Astrocyte of the cerebellum (primary cell): ENCODE data around the gene SCGB1D1.

Source experiments
- DNase-seq: peaks from one replicate; pipeline ENCODE4 v3.0.0-alpha.2; 2011; ENCODE audit warnings: low read depth
- H3K4me3 ChIP-seq: 2 replicates; pipeline ENCODE4 v1.5.1; 2011; ENCODE audit warnings: mild to moderate bottlenecking, low read depth, low read length, moderate library complexity
- in situ Hi-C: cut with HindIII; loops from 2 replicates; pipeline ENCODE4 v1.10.0; 2017; ENCODE audit warnings: low sequenced_read_pairs
- TF ChIP-seq, protein P1 (sequence below): IDR thresholded peaks from 2 replicates; pipeline ENCODE4 v1.5.1; 2012; ENCODE audit warnings: low read length, low read depth, moderate library complexity, mild to moderate bottlenecking; ENCODE audit errors: missing control alignments

Gene SCGB1D1

DNA sequence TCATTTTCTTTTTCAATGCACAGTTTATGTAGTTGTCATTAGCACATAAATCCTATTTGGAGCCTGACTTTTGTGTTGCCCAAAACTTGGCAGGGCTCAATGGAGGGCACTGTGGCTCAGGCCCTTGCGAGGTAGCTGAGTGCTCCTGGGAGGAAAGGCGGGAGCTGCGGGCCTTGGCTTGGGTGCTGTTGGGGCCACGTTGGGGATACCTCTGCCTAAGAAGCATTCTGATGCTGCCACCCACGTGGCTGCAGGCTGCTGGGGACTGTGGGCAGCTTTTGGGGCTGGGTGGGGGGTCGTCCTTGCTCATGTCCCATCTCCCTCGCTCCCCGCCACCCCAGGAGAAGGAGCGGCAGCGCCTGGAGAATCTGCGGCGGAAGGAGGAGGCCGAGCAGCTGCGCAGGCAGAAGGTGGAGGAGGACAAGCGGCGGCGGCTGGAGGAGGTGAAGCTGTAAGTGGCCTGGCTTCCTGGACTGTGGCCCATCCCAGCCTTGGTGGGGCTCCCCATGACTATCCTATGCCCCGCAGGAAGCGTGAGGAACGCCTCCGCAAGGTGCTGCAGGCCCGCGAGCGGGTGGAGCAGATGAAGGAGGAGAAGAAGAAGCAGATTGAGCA lies 45.3 kb upstream of the SCGB1D1 start:
- no peak overlapping the region for H3K4me3 ChIP-seq
- no peak for DNase-seq
- TF ChIP-seq, protein P1, sequence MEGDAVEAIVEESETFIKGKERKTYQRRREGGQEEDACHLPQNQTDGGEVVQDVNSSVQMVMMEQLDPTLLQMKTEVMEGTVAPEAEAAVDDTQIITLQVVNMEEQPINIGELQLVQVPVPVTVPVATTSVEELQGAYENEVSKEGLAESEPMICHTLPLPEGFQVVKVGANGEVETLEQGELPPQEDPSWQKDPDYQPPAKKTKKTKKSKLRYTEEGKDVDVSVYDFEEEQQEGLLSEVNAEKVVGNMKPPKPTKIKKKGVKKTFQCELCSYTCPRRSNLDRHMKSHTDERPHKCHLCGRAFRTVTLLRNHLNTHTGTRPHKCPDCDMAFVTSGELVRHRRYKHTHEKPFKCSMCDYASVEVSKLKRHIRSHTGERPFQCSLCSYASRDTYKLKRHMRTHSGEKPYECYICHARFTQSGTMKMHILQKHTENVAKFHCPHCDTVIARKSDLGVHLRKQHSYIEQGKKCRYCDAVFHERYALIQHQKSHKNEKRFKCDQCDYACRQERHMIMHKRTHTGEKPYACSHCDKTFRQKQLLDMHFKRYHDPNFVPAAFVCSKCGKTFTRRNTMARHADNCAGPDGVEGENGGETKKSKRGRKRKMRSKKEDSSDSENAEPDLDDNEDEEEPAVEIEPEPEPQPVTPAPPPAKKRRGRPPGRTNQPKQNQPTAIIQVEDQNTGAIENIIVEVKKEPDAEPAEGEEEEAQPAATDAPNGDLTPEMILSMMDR: no peak
- in situ Hi-C loops: no loop called here

DNA sequence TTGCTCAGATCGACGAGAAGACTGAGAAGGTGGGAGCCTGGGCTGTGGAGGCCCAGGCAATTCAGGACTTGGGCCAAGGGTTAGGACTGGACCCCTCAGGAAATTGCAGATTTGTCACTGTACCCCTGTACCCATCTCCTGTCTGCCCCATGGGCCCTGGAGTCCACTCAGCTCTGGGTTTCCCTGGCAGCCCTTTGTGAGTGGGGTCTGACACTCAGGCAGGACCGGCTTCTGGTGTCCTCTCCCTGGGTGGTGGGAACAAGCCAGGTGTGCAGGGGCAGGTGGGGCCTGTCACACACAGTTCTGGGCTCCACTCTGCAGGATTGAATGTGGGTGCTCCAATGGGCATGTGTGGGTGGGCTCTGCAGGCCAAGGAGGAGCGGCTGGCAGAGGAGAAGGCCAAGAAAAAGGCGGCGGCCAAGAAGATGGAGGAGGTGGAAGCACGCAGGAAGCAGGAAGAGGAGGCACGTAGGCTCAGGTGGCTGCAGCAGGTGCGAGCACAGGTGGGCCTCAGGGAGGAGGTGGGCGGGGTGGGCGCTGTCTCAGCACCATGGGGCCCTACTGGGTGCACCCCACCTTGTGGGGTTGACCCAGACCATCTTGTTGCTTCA lies 44.6 kb upstream of the SCGB1D1 start:
- no peak for DNase-seq
- in situ Hi-C loops: no loop called here
- TF ChIP-seq, protein P1: no peak
- no peak overlapping the region for H3K4me3 ChIP-seq

DNA sequence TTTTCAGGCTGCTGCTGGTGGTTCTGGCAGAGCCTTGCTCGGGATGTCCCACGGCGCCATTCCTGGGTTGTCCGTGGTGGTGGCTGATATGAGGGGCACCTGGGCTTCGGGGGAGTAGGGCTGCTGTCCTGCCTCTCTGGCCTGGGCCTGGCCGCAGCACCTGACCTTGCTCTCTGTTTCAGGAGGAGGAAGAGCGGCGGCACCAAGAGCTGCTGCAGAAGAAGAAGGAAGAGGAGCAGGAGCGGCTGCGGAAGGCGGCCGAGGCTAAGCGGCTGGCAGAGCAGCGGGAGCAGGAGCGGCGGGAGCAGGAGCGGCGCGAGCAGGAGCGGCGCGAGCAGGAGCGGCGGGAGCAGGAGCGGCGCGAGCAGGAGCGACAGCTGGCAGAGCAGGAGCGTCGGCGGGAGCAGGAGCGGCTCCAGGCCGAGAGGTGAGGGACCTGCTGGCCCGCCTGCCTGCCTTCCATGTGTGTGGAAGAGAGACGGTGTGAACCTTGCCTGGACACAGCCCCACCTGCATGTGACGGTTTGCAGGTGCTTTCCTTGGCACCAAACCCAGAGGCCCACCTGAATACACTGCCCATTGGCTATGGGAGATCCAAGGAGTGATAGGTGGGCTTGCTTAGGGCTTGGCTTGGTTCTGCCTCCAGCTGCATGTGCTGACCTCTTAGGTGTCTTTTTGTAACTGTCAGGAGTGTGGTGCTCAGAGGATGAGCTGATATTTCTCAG lies 43.4 kb upstream of the SCGB1D1 start:
- DNase-seq: no peak
- no peak overlapping the region for H3K4me3 ChIP-seq
- TF ChIP-seq, protein P1: no peak
- in situ Hi-C loops: no loop called here

DNA sequence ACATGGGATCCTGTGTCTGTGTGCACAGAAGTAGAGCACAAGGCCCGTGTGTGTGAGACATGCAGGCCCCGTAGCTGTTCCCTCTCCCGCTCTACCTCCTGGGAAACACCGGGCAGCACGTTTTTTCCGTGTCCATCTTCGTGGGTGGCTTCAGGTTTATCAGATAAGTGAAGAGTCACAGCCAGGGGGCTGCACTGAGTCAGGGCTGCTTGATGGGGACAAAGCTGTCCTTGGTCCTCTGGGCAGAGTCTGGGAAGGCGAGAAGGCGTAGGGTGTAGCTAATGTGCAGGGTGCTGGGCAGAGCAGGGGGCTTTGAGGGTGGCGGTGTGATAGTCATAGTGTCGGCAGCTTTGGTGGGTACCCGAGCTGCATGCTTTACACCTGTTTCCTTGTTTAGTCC lies 42.5 kb upstream of the SCGB1D1 start:
- no peak for DNase-seq
- in situ Hi-C loops: no loop called here
- TF ChIP-seq, protein P1: no peak
- no peak overlapping the region for H3K4me3 ChIP-seq

DNA sequence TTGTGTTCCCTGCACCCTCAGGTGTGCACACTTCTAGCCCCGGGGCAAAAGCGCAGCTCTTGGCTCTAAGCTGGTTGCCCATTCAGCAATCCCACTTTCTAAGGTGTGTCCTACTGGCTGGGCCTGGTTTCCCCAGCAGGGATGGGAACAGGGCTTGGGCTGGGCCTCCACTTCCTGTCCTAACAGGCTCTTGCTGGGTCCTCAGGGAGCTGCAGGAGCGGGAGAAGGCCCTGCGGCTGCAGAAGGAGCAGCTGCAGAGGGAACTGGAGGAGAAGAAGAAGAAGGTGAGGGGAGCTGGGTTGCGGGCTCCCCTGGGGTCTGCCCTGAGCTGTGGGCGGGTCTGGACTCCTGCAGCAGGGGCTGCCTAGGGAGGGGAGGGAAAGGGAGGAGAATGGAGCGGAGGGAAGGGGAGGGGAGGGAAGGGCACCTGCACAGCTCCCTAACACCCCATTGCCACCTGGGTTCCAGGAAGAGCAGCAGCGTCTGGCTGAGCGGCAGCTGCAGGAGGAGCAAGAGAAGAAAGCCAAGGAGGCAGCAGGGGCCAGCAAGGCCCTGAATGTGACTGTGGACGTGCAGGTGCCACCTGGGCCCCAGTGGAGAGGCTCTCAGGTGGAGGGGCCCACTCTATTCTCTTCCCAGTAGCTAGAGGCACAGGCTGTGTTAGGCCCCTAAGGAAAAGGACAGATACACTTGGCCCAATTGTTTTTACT lies 41.6 kb upstream of the SCGB1D1 start:
- TF ChIP-seq, protein P1: no peak
- in situ Hi-C loops: no loop called here

More for the DNA sequence above, 41.6 kb upstream of the SCGB1D1 start:
- DNase-seq: no peak
- H3K4me3 ChIP-seq: no peak overlapping the region
